HepG2 (cell line): ENCODE data around the gene UBE2H. TPM values are rescaled to one million over a fixed set of nuclear protein-coding genes. Genes with fewer than 3 reads are reported as not detected.

Experiments used
- ATAC-seq: fragments of 200-7000 bp; cut with Tn5 transposase; 3 replicates; pipeline ENCODE4 v1.9.1; 2020; ENCODE audit warnings: mild to moderate bottlenecking, moderate library complexity
- BruUV-seq: library from RNA; stranded (reverse); fragments of 400-500 nt; replicated peaks from 2 replicates; lab custom pipeline; 2021; lab: Mats Ljungman, UMichigan
- CTCF ChIA-PET: fragments of 300-600 bp; formaldehyde crosslinking; extraction: SDS; loops from one replicate; lab custom pipeline; 2021; ENCODE audit warnings: low total read pairs, inconsistent platforms, low intra/inter-chr PET ratio; lab: Yijun Ruan, JAX
- POLR2A ChIA-PET: fragments of 350-600 bp; sonication (Branson Sonifier 250); formaldehyde crosslinking; loops from one replicate; lab custom pipeline; 2020; ENCODE audit warnings: antibody characterized with exemption, inconsistent platforms; lab: Yijun Ruan, JAX
- DNase-seq: peaks from one replicate; pipeline ENCODE4 v3.0.0-alpha.2; 2015; ENCODE audit warnings: low spot score
- FAIRE-seq: peaks from 3 replicates; lab custom pipeline; 2011; peaks lifted over from hg19 to GRCh38; lab: Jason Lieb, UNC
- H2AFZ ChIP-seq: one replicate; pipeline ENCODE4 v1.6.1; 2011; ENCODE audit warnings: low read length, inconsistent platforms
- H3K27ac ChIP-seq: fragments of 300-600 bp; 3 replicates; pipeline ENCODE4 v1.8.0; 2011; ENCODE audit warnings: mixed run types, mild to moderate bottlenecking, mixed read lengths, low read length, inconsistent platforms; ENCODE audit not compliant: insufficient read depth; ENCODE audit errors: extremely low read length
- H3K27me3 ChIP-seq, 2 experiments: fragments of 200-600 bp in 1 of 2; 2 replicates in 1 of 2; 3 replicates in 1 of 2; pipeline versions ENCODE4 v1.6.0 to v1.8.0; 2011; ENCODE audit warnings: low read length in 2 of 2, mild to moderate bottlenecking in 2 of 2, moderate library complexity in 2 of 2, inconsistent platforms in 1 of 2; ENCODE audit not compliant: insufficient read depth in 2 of 2, control insufficient read depth in 1 of 2
- H3K36me3 ChIP-seq, 2 experiments: fragments of 200-600 bp in 1 of 2; replicated peaks in 1 of 2; 2 replicates in 1 of 2; 3 replicates in 1 of 2; pipeline versions ENCODE4 v1.5.1 to v1.8.0; 2011; ENCODE audit warnings: low read length in 2 of 2, inconsistent platforms in 1 of 2; ENCODE audit not compliant: insufficient read depth in 2 of 2, control insufficient read depth in 1 of 2
- H3K4me1 ChIP-seq: 2 replicates; pipeline ENCODE4 v1.5.1; 2012; ENCODE audit warnings: low read length, inconsistent platforms; ENCODE audit not compliant: insufficient read depth
- H3K4me2 ChIP-seq: 2 replicates; pipeline ENCODE4 v1.6.0; 2011; ENCODE audit warnings: low read depth, low read length, inconsistent platforms
- H3K4me3 ChIP-seq, 3 experiments: fragments of 200-600 bp in 1 of 3; sonication (generic), shearing (Covaris generic) in 1 of 3; replicated peaks in 1 of 3; 2 replicates each; pipeline ENCODE4 v1.5.1; 2011 to 2016; ENCODE audit warnings: low read length in 3 of 3, inconsistent platforms in 2 of 3, low read depth in 2 of 3, mild to moderate bottlenecking in 2 of 3, control low read depth in 1 of 3, mixed read lengths in 1 of 3; ENCODE audit not compliant: insufficient read depth in 1 of 3
- H3K79me2 ChIP-seq: one replicate; pipeline ENCODE4 v1.6.1; 2011; ENCODE audit warnings: low read length, inconsistent platforms; ENCODE audit not compliant: insufficient read depth
- H3K9ac ChIP-seq: 2 replicates; pipeline ENCODE4 v1.6.0; 2011; ENCODE audit warnings: mild to moderate bottlenecking, low read depth, low read length, inconsistent platforms; ENCODE audit not compliant: insufficient read depth
- H3K9me3 ChIP-seq: 2 replicates; pipeline ENCODE4 v1.5.1; 2012; ENCODE audit warnings: mild to moderate bottlenecking, low read length
- H4K20me1 ChIP-seq: 2 replicates; pipeline ENCODE4 v1.6.0; 2011; ENCODE audit warnings: inconsistent platforms, mild to moderate bottlenecking, low read length, moderate library complexity; ENCODE audit not compliant: insufficient read depth
- CCDC6 ChIP-seq: sonication (generic); formaldehyde crosslinking; IDR thresholded peaks from 2 replicates; pipeline ENCODE4 v1.8.1; 2022; ENCODE audit warnings: mild to moderate bottlenecking, missing genetic modification reagents, moderate library complexity
- EEA1 ChIP-seq: sonication (generic); formaldehyde crosslinking; IDR thresholded peaks from 2 replicates; pipeline ENCODE4 v1.5.1; 2020; ENCODE audit warnings: mild to moderate bottlenecking, missing genetic modification reagents, borderline replicate concordance
- EED ChIP-seq: sonication (generic); formaldehyde crosslinking; IDR thresholded peaks from 2 replicates; pipeline ENCODE4 v1.5.0; 2020; ENCODE audit warnings: mild to moderate bottlenecking, missing genetic modification reagents
- ELF3 ChIP-seq: IDR thresholded peaks from 2 replicates; pipeline ENCODE4 v1.6.1; 2016; ENCODE audit warnings: missing genetic modification reagents, missing compliant biosample characterization
- HNRNPLL ChIP-seq: fragments of 200-400 bp; formaldehyde crosslinking; IDR thresholded peaks from 2 replicates; pipeline ENCODE4 v1.6.1; 2017; ENCODE audit warnings: mild to moderate bottlenecking, low read depth, low read length; ENCODE audit not compliant: poor library complexity, severe bottlenecking
- IRF2 ChIP-seq: IDR thresholded peaks from 2 replicates; pipeline ENCODE4 v1.6.1; 2018; ENCODE audit warnings: missing genetic modification reagents, missing compliant biosample characterization
- MAFK ChIP-seq, 2 experiments: IDR thresholded peaks in 1 of 2; conservative IDR thresholded peaks in 1 of 2; 2 replicates each; pipeline ENCODE4 v1.6.1; 2011; ENCODE audit warnings: improper control_type of control experiment in 2 of 2, low read length in 2 of 2
- SNRNP70 ChIP-seq: fragments of 200-400 bp; formaldehyde crosslinking; IDR thresholded peaks from 2 replicates; pipeline ENCODE4 v1.6.1; 2017; ENCODE audit warnings: mild to moderate bottlenecking, low read depth, low read length, moderate library complexity
- ZKSCAN8 ChIP-seq: IDR thresholded peaks from 2 replicates; pipeline ENCODE4 v1.6.1; 2016; ENCODE audit warnings: borderline replicate concordance, missing genetic modification reagents, missing compliant biosample characterization
- ZMAT3 ChIP-seq: sonication (generic); formaldehyde crosslinking; conservative IDR thresholded peaks from 2 replicates; pipeline ENCODE4 v1.7.0; 2021; ENCODE audit warnings: missing genetic modification reagents
- ZMYM2 ChIP-seq: sonication (generic); formaldehyde crosslinking; IDR thresholded peaks from 2 replicates; pipeline ENCODE4 v1.8.0; 2022; ENCODE audit warnings: mild to moderate bottlenecking, missing genetic modification reagents
- ZMYM3 ChIP-seq: sonication (generic); formaldehyde crosslinking; IDR thresholded peaks from 2 replicates; pipeline ENCODE4 v1.5.1; 2020; ENCODE audit warnings: mild to moderate bottlenecking, missing genetic modification reagents
- ZNF337 ChIP-seq: sonication (generic); formaldehyde crosslinking; IDR thresholded peaks from 2 replicates; pipeline ENCODE4 v1.5.1; 2020; ENCODE audit warnings: missing genetic modification reagents, low read depth, mild to moderate bottlenecking, borderline replicate concordance
- ZNF547 ChIP-seq: sonication (generic); formaldehyde crosslinking; IDR thresholded peaks from 2 replicates; pipeline ENCODE4 v1.5.1; 2020; ENCODE audit warnings: mild to moderate bottlenecking, missing genetic modification reagents
- ZNF766 ChIP-seq: sonication (generic); formaldehyde crosslinking; IDR thresholded peaks from 2 replicates; pipeline ENCODE4 v1.5.0; 2020; ENCODE audit warnings: missing genetic modification reagents, borderline replicate concordance
- ZNF781 ChIP-seq: sonication (generic); formaldehyde crosslinking; IDR thresholded peaks from 2 replicates; pipeline ENCODE4 v1.5.1; 2020; ENCODE audit warnings: borderline replicate concordance, mild to moderate bottlenecking, missing genetic modification reagents; ENCODE audit errors: not compliant biosample characterization
- WGBS: methylation state at CpG from one replicate; pipeline ENCODE4 v1.1.6; 2017; ENCODE audit warnings: low lambda C conversion rate; 5-methylcytosine and 5-hydroxymethylcytosine counted together
- in situ Hi-C: cut with HindIII; loops from 2 replicates; pipeline ENCODE4 v1.10.0; 2017; ENCODE audit warnings: low pct_unique_long_range_greater_than_20kb; ENCODE audit not compliant: extremely low pct_ligation_motif_present
- intact Hi-C: fragments of 100-400 bp; cut with micrococcal nuclease; formaldehyde crosslinking; loops from one replicate; pipeline ENCODE4 v1.10.0; 2022; ENCODE audit not compliant: unreplicated experiment
- polyA plus RNA-seq, 8 experiments: library from polyadenylated mRNA; depleted of rRNA in 3 of 8; stranded (reverse) in 7 of 8; unstranded in 1 of 8; fragments of >200 nt; fragmentation: Illumina TruSeq in 4 of 8; extraction: Trizol in 4 of 8; gene quantifications; 2 replicates each; pipeline versions ENCODE4 v1.2.1 to v1.2.3, GENCODE V29; 2011 to 2016; ENCODE audit warnings: low read depth in 4 of 8, missing spikeins in 1 of 8, mixed read lengths in 1 of 8; ENCODE audit not compliant: insufficient read depth in 1 of 8
- total RNA-seq, 5 experiments: library from RNA; depleted of rRNA; stranded (reverse); fragments of >200 nt; fragmentation: Illumina TruSeq; extraction: Trizol; gene quantifications; 2 replicates each; pipeline ENCODE4 v1.2.3, GENCODE V29; 2016; ENCODE audit warnings: low read depth in 1 of 5
- TF ChIP-seq, protein P1 (sequence below): sonication (generic); formaldehyde crosslinking; IDR thresholded peaks from 2 replicates; pipeline ENCODE4 v1.5.0; 2020; ENCODE audit warnings: mild to moderate bottlenecking, missing genetic modification reagents, borderline replicate concordance

UBE2H gene
- total and polyA plus RNA-seq, 2 of the 13 experiments (the other 11 are each of a cell fraction or from before 2014, with no cell fraction given) = 15.5 to 40.1 TPM

DNA sequence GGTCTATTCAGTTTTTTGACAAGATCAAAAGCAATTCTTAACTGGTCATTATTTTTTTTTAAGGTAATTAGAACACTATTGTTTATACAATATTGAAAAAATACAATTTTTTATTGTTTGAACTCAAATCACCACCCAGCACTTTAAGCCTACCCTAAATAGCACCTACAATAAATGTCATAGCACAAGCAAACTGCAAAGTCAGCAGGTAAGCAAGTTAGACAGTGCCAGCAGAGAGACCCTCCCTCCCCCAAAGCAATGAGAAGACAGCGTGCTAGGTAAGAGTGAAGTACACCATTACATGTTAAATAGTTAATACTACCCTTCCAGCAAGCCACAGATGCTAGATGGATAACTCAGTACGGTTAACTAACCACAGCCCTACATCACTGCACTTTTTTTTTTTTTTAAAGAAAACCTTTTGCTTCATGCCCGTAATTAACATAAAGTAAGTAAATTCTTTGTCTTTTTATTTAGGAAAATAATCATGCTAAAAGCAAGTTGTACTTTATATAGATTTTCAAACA, 120.0 kb downstream of the UBE2H start:
- in situ Hi-C loops = loop anchor here (5.0 kb wide), 1 partner anchor 175 kb away; no protein-coding TSS in a partner anchor
- Histone ChIP-seq H3K9ac (no peak overlapping the region), H3K27ac (no peak overlapping the region), H4K20me1 (no peaks in the 10 kb centered on the region), H3K4me2 (no peak overlapping the region), H3K79me2 (no peaks in the 10 kb centered on the region), H2AFZ (no peak overlapping the region), H3K36me3 (peaks cover 9 to 26% of the 10 kb centered on the region in 2 experiments; a peak in 4 of 5 replicates), H3K4me3 (no peak overlapping the region), H3K4me1 (peaks cover 13% of the 10 kb centered on the region), H3K27me3 (no peaks in the 10 kb centered on the region), H3K9me3 (no peaks in the 10 kb centered on the region)
- 95% methylated on average over 3 of the region's 3 CpGs for WGBS
- FAIRE-seq = no peak
- CTCF ChIA-PET = no interaction called here
- POLR2A ChIA-PET = no interaction called here
- no peak for ATAC-seq
- intact Hi-C loops = loop anchor here (5.0 kb wide), 1 partner anchor 120 kb away; the partner anchor contains the start of gene UBE2H
- no peak for DNase-seq
- no peak for TF ChIP-seq ZNF781 (CRISPR knock-in tag)
- TF ChIP-seq MAFK (conservative IDR thresholded peaks at IDR 0.05 in 1 of 2, IDR thresholded peaks at IDR 0.05 in 1 of 2; ENCODE audit: low read length in 2 of 2) = peak; percentile 56 to 76
- no peak for TF ChIP-seq ZKSCAN8 (CRISPR knock-in tag)
- no peak for TF ChIP-seq ELF3
- no TSS peak for BruUV-seq

GRCh38 chr7:129832282-129832681, 120.5 kb downstream of the UBE2H start:
- no peak overlapping the region for H3K27ac ChIP-seq
- H3K4me1 ChIP-seq = peaks cover 13% of the 10 kb centered on the region
- H3K79me2 ChIP-seq = no peaks in the 10 kb centered on the region
- H3K4me3 ChIP-seq = no peak overlapping the region
- no peak for FAIRE-seq
- in situ Hi-C loops (loop anchor here (5.0 kb wide), 1 partner anchor 175 kb away; no protein-coding TSS in a partner anchor), intact Hi-C loops (loop anchor here (5.0 kb wide), 1 partner anchor 120 kb away; the partner anchor contains the start of gene UBE2H)
- no peak overlapping the region for H2AFZ ChIP-seq
- ATAC-seq = no peak
- H3K4me2 ChIP-seq = no peak overlapping the region
- no peak for TF ChIP-seq ZMYM3 (CRISPR knock-in tag)
- no peak for TF ChIP-seq ZNF337 (CRISPR knock-in tag)
- TF ChIP-seq ZNF547 (CRISPR knock-in tag) = no peak
- TF ChIP-seq IRF2 (CRISPR knock-in tag) = no peak
- no peak for TF ChIP-seq ZMAT3
- TF ChIP-seq ZMYM2 (CRISPR knock-in tag) = no peak
- TF ChIP-seq, protein P1, sequence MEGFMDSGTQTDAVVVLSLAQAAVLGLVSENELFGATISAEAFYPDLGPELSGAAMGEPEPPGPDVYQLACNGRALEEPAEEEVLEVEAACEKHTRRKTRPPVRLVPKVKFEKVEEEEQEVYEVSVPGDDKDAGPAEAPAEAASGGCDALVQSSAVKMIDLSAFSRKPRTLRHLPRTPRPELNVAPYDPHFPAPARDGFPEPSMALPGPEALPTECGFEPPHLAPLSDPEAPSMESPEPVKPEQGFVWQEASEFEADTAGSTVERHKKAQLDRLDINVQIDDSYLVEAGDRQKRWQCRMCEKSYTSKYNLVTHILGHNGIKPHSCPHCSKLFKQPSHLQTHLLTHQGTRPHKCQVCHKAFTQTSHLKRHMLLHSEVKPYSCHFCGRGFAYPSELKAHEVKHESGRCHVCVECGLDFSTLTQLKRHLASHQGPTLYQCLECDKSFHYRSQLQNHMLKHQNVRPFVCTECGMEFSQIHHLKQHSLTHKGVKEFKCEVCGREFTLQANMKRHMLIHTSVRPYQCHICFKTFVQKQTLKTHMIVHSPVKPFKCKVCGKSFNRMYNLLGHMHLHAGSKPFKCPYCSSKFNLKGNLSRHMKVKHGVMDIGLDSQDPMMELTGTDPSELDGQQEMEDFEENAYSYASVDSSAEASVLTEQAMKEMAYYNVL = no peak
- TF ChIP-seq CCDC6 (CRISPR knock-in tag) = no peak
- no peak for TF ChIP-seq SNRNP70
- no peak for TF ChIP-seq ZNF766
- no peak for TF ChIP-seq EED (CRISPR knock-in tag)
- TF ChIP-seq HNRNPLL = no peak
- no peak for TF ChIP-seq EEA1 (CRISPR knock-in tag)
- DNase-seq = no peak
- H3K36me3 ChIP-seq = peaks cover 9 to 26% of the 10 kb centered on the region in 2 experiments; a peak in 4 of 5 replicates
- H4K20me1 ChIP-seq = no peaks in the 10 kb centered on the region
- no peaks in the 10 kb centered on the region for H3K9me3 ChIP-seq
- BruUV-seq = no TSS peak
- ChIA-PET POLR2A (no interaction called here), CTCF (no interaction called here)
- 95% methylated on average over 3 of the region's 4 CpGs for WGBS
- H3K9ac ChIP-seq = no peak overlapping the region
- H3K27me3 ChIP-seq = no peaks in the 10 kb centered on the region
